GM06990 (cell line): Measurements from ENCODE around the gene EIPR1.

Experiments used
- DNase-seq: peaks from one replicate; pipeline ENCODE4 v3.0.0-alpha.2; 2011; ENCODE audit not compliant: insufficient read length; ENCODE audit errors: extremely low read depth
- H3K27me3 ChIP-seq: replicated peaks from 2 replicates; pipeline ENCODE4 v1.6.0; 2011; ENCODE audit warnings: low read length; ENCODE audit not compliant: control insufficient read depth, insufficient read depth
- H3K36me3 ChIP-seq: 2 replicates; pipeline ENCODE4 v1.5.1; 2011; ENCODE audit warnings: low read length; ENCODE audit not compliant: control insufficient read depth, insufficient read depth
- H3K4me3 ChIP-seq: replicated peaks from 2 replicates; pipeline ENCODE4 v1.5.1; 2011; ENCODE audit warnings: low read depth, mild to moderate bottlenecking, control low read depth, low read length
- CTCF ChIP-seq: IDR thresholded peaks from 2 replicates; pipeline ENCODE4 v1.5.1; 2011; ENCODE audit warnings: low read length, control low read depth, mild to moderate bottlenecking, inconsistent platforms; ENCODE audit not compliant: insufficient read depth, poor library complexity, severe bottlenecking

Gene EIPR1

GRCh38 chr2:3349211-3349693 is 28.4 kb downstream of the EIPR1 start:
- TF ChIP-seq CTCF, result no peak
- no peaks in the 10 kb centered on the region for H3K27me3 ChIP-seq
- no peak overlapping the region for H3K4me3 ChIP-seq
- no peak for DNase-seq
- peaks cover 5% of the 10 kb centered on the region for H3K36me3 ChIP-seq

DNA sequence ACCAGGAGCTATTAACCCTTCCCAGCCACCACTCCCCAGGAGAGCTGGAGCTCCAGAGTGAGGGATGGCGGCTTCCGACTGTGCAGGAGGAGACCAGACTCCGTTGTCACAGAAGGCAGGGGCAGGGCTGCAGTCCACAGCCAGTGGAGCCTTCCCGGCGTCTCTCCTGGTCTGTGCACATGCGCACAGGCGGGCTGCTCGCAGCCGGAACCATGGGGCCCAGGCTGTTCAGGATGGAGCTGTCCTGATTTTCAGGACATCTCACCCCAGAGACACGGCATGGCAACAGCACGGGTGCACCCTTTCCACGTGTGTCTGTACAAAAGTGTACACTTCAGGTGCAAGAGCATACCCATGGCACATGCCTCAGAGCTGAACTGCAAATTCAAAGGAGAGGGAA is 28.9 kb downstream of the EIPR1 start:
- no peak for TF ChIP-seq CTCF
- H3K4me3 ChIP-seq, result no peak overlapping the region
- peaks cover 4% of the 10 kb centered on the region for H3K36me3 ChIP-seq
- no peaks in the 10 kb centered on the region for H3K27me3 ChIP-seq
- DNase-seq, result no peak

GRCh38 chr2:3345621-3346020 is 32.0 kb downstream of the EIPR1 start:
- no peaks in the 10 kb centered on the region for H3K27me3 ChIP-seq
- no peak for TF ChIP-seq CTCF

GRCh38 chr2:3344897-3345296 is 32.7 kb downstream of the EIPR1 start:
- H3K36me3 ChIP-seq, result peaks cover 5% of the 10 kb centered on the region
- no peak for DNase-seq
- no peak for TF ChIP-seq CTCF
- H3K27me3 ChIP-seq, result no peaks in the 10 kb centered on the region
- no peak overlapping the region for H3K4me3 ChIP-seq

More at GRCh38 chr2:3345621-3346020, 32.0 kb downstream of the EIPR1 start:
- H3K4me3 ChIP-seq, result no peak overlapping the region
- no peak for DNase-seq
- peaks cover 5% of the 10 kb centered on the region for H3K36me3 ChIP-seq

DNA sequence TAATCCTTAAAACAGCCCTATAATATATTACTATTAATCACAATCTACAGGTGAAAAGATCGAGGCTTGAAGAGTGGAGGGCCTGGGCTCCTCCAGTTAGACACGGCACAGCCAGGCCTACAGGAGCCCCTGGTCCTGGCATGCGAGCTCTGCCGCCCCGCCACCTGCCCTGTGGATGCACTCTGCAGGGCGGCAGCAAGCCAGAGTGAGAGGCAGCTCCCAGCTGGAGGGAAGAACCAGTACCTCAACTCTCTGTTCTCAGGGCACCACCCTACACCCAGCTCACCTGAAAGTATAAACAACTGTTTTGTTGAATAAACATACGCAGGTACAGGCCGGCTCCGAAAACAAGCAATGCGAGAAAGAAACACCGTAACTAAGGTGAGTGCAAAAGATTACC is 34.6 kb downstream of the EIPR1 start:
- H3K4me3 ChIP-seq, result no peak overlapping the region
- no peaks in the 10 kb centered on the region for H3K27me3 ChIP-seq
- peaks cover 5% of the 10 kb centered on the region for H3K36me3 ChIP-seq
- no peak for DNase-seq
- TF ChIP-seq CTCF, result no peak

DNA sequence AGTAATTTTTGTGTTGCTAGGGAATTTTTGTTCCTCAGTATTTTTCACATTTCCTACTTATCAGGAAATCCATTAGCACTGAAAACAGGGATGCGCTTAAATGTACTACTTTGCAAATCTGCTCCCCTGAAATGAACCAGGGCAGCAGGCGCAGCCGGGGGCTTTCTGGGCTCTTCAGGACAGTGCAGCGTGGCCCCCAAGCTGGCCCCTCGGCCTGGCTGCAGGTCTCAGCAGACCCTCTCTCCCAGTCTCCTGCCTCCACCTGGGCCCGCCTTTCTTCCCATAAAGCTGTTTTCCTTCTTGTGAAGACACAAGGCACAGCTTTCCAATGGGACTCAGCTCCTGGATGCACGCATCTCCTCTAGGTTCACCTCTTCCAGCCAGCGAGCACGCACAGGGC is 35.3 kb downstream of the EIPR1 start:
- H3K27me3 ChIP-seq, result no peaks in the 10 kb centered on the region
- peaks cover 3% of the 10 kb centered on the region for H3K36me3 ChIP-seq
- DNase-seq, result no peak
- TF ChIP-seq CTCF, result no peak
- no peak overlapping the region for H3K4me3 ChIP-seq
